Neuronal stem cell (in vitro differentiated cells): ENCODE results near the gene TRA2A. TPM values are rescaled to one million over a fixed set of nuclear protein-coding genes. Genes with fewer than 3 reads are reported as not detected.

ENCODE experiments used
- DNase-seq: peaks from one replicate; pipeline ENCODE4 v3.0.0-alpha.2; 2013; ENCODE audit warnings: low spot score
- H2AFZ ChIP-seq: one replicate; pipeline ENCODE4 v1.6.1; 2013; ENCODE audit warnings: mild to moderate bottlenecking, low read length, inconsistent platforms
- H2AK5ac ChIP-seq: 2 replicates; pipeline ENCODE4 v1.6.1; 2013; ENCODE audit warnings: low read depth, mild to moderate bottlenecking, inconsistent platforms, low read length, moderate library complexity, mixed read lengths
- H2BK120ac ChIP-seq: 2 replicates; pipeline ENCODE4 v1.6.1; 2013; ENCODE audit warnings: low read depth, mild to moderate bottlenecking, inconsistent platforms, low read length, moderate library complexity, mixed read lengths
- H2BK12ac ChIP-seq: one replicate; pipeline ENCODE4 v1.6.1; 2013; ENCODE audit warnings: low read length, inconsistent platforms
- H2BK15ac ChIP-seq: 2 replicates; pipeline ENCODE4 v1.6.1; 2013; ENCODE audit warnings: mild to moderate bottlenecking, low read length, inconsistent platforms, mixed read lengths
- H2BK5ac ChIP-seq: one replicate; pipeline ENCODE4 v1.6.1; 2013; ENCODE audit warnings: inconsistent platforms, mild to moderate bottlenecking, low read length, moderate library complexity
- H3K14ac ChIP-seq: one replicate; pipeline ENCODE4 v1.6.1; 2013; ENCODE audit warnings: low read length, inconsistent platforms
- H3K18ac ChIP-seq: 2 replicates; pipeline ENCODE4 v1.6.1; 2013; ENCODE audit warnings: low read length, inconsistent platforms
- H3K23ac ChIP-seq: 2 replicates; pipeline ENCODE4 v1.6.1; 2013; ENCODE audit warnings: low read depth, mild to moderate bottlenecking, mixed read lengths, low read length, inconsistent platforms; ENCODE audit not compliant: poor library complexity
- H3K27ac ChIP-seq: replicated peaks from 3 replicates; pipeline ENCODE4 v1.5.1; 2013; ENCODE audit warnings: low read length, inconsistent platforms
- H3K27me3 ChIP-seq, 3 experiments: 2 replicates each; pipeline ENCODE4 v1.6.1; 2013; ENCODE audit warnings: low read length in 3 of 3, mild to moderate bottlenecking in 2 of 3, inconsistent platforms in 1 of 3, low read depth in 1 of 3, mixed read lengths in 1 of 3, moderate library complexity in 1 of 3; ENCODE audit not compliant: control insufficient read depth in 3 of 3, insufficient read depth in 3 of 3
- H3K36me3 ChIP-seq, 2 donors: replicated peaks in 1 of 2; 2 replicates each; pipeline ENCODE4 v1.6.1; 2013; ENCODE audit warnings: low read length in 2 of 2; ENCODE audit not compliant: control insufficient read depth in 2 of 2, insufficient read depth in 2 of 2
- H3K4ac ChIP-seq: 2 replicates; pipeline ENCODE4 v1.6.1; 2013; ENCODE audit warnings: inconsistent platforms, mild to moderate bottlenecking, low read length, moderate library complexity
- H3K4me1 ChIP-seq, 2 donors: 1 replicate in 1 of 2; 2 replicates in 1 of 2; pipeline ENCODE4 v1.6.1; 2013; ENCODE audit warnings: low read length in 2 of 2, low read depth in 1 of 2; ENCODE audit not compliant: control insufficient read depth in 2 of 2, insufficient read depth in 1 of 2
- H3K4me2 ChIP-seq: one replicate; pipeline ENCODE4 v1.6.1; 2013; ENCODE audit warnings: mild to moderate bottlenecking, low read length, inconsistent platforms; ENCODE audit not compliant: insufficient read depth, poor library complexity, severe bottlenecking
- H3K4me3 ChIP-seq, 2 donors: 2 replicates each; pipeline ENCODE4 v1.5.1; 2013; ENCODE audit warnings: low read length in 2 of 2, mild to moderate bottlenecking in 2 of 2, inconsistent platforms in 1 of 2, moderate library complexity in 1 of 2
- H3K79me1 ChIP-seq: one replicate; pipeline ENCODE4 v1.6.1; 2013; ENCODE audit warnings: low read depth, mild to moderate bottlenecking, inconsistent platforms, low read length, moderate library complexity
- H3K9ac ChIP-seq: one replicate; pipeline ENCODE4 v1.6.1; 2013; ENCODE audit warnings: mild to moderate bottlenecking, low read depth, low read length, inconsistent platforms; ENCODE audit not compliant: poor library complexity
- H3K9me3 ChIP-seq, 2 donors: replicated peaks in 1 of 2; 2 replicates each; pipeline versions ENCODE3 to v1.6.1; 2013; ENCODE audit warnings: low read length in 2 of 2, mild to moderate bottlenecking in 2 of 2, inconsistent platforms in 1 of 2, low read depth in 1 of 2, mixed read lengths in 1 of 2, moderate library complexity in 1 of 2; ENCODE audit not compliant: control insufficient read depth in 2 of 2, insufficient read depth in 1 of 2
- H4K8ac ChIP-seq: one replicate; pipeline ENCODE4 v1.6.1; 2013; ENCODE audit warnings: low read depth, mild to moderate bottlenecking, inconsistent platforms, low read length, moderate library complexity
- H4K91ac ChIP-seq: one replicate; pipeline ENCODE4 v1.6.1; 2013; ENCODE audit warnings: low read length, low read depth, mild to moderate bottlenecking, inconsistent platforms; ENCODE audit not compliant: poor library complexity
- WGBS, 2 donors: extraction: QIAGEN DNeasy Blood & Tissue Kit; methylation state at CpG; one replicate each; pipeline ENCODE4 v1.1.7; 2013; ENCODE audit warnings: missing lambda C conversion rate in 2 of 2, mixed read lengths in 1 of 2; ENCODE audit not compliant: insufficient read length in 2 of 2, insufficient replicate concordance in 1 of 2; ENCODE audit errors: extremely low coverage in 2 of 2; 5-methylcytosine and 5-hydroxymethylcytosine counted together
- small RNA-seq: library from polyadenylated mRNA; stranded (forward); fragments of <200 nt; extraction: miRNeasy Mini kit (QIAGEN cat#:217004); gene quantifications from one replicate; pipeline ENCODE3, GENCODE V24; 2013; ENCODE audit not compliant: insufficient read depth

Gene TRA2A

DNA sequence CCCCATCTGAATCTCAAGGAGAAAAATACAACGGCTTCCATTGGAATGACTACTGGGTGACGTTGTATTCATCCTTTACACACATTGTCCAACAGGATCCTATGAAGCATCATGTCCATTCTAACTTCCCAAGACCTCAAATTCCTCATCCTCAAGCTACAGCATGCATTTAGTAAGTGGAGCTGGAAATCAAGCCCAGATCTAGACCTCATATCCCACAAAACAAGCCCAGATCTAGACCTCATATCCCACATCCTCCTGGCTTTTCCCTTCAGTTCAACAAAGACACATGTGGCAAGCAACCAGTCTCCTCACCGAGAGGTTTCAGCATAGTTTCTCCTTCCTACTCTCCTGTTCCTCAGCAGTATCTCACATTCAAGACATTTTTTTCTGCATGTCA lies 73.7 kb downstream of the TRA2A start:
- Histone ChIP-seq H2BK120ac (no peak overlapping the region), H2AFZ (no peak overlapping the region), H3K4ac (no peak overlapping the region), H3K4me1 (peaks cover 0 to 2% of the 10 kb centered on the region in 2 donors), H3K9me3 (peaks cover 0 to 10% of the 10 kb centered on the region in 2 donors), H4K91ac (no peak overlapping the region), H3K27ac (no peak overlapping the region), H3K79me1 (no peaks in the 10 kb centered on the region), H3K18ac (no peak overlapping the region), H2BK15ac (no peak overlapping the region), H3K14ac (no peak overlapping the region), H2BK12ac (no peak overlapping the region), H3K4me3 (no peak overlapping the region), H2AK5ac (no peak overlapping the region), H3K9ac (no peak overlapping the region), H3K4me2 (no peak overlapping the region), H4K8ac (no peak overlapping the region), H2BK5ac (no peak overlapping the region), H3K27me3 (no peaks in the 10 kb centered on the region), H3K23ac (no peak overlapping the region), H3K36me3 (peaks cover 5 to 97% of the 10 kb centered on the region in 2 donors)
- WGBS, 2 donors, result no CpG with 5 or more reads among the region's 3 CpGs
- no peak for DNase-seq

GRCh38 chr7:23456093-23456492 lies 75.7 kb downstream of the TRA2A start:
- H4K91ac ChIP-seq, result no peak overlapping the region
- H3K9ac ChIP-seq, result no peak overlapping the region
- no peak overlapping the region for H2BK120ac ChIP-seq
- H4K8ac ChIP-seq, result no peak overlapping the region
- no peak overlapping the region for H3K27ac ChIP-seq
- H3K27me3 ChIP-seq, result no peaks in the 10 kb centered on the region
- H2AK5ac ChIP-seq, result no peak overlapping the region
- peaks cover 6 to 93% of the 10 kb centered on the region in 2 donors for H3K36me3 ChIP-seq
- no CpG with 5 or more reads among the region's 3 CpGs for WGBS, 2 donors
- H2BK5ac ChIP-seq, result no peak overlapping the region
- H3K9me3 ChIP-seq, result peaks cover 0 to 2% of the 10 kb centered on the region in 2 donors
- peaks cover 0 to 2% of the 10 kb centered on the region in 2 donors for H3K4me1 ChIP-seq
- H2AFZ ChIP-seq, result no peak overlapping the region
- no peak for DNase-seq
- H3K18ac ChIP-seq, result no peak overlapping the region
- no peak overlapping the region for H3K23ac ChIP-seq
- H3K4me2 ChIP-seq, result no peak overlapping the region
- H2BK15ac ChIP-seq, result no peak overlapping the region
- no peak overlapping the region for H2BK12ac ChIP-seq
- H3K4me3 ChIP-seq, result no peak overlapping the region
- H3K79me1 ChIP-seq, result peaks cover 2% of the 10 kb centered on the region
- H3K4ac ChIP-seq, result no peak overlapping the region
- no peak overlapping the region for H3K14ac ChIP-seq

DNA sequence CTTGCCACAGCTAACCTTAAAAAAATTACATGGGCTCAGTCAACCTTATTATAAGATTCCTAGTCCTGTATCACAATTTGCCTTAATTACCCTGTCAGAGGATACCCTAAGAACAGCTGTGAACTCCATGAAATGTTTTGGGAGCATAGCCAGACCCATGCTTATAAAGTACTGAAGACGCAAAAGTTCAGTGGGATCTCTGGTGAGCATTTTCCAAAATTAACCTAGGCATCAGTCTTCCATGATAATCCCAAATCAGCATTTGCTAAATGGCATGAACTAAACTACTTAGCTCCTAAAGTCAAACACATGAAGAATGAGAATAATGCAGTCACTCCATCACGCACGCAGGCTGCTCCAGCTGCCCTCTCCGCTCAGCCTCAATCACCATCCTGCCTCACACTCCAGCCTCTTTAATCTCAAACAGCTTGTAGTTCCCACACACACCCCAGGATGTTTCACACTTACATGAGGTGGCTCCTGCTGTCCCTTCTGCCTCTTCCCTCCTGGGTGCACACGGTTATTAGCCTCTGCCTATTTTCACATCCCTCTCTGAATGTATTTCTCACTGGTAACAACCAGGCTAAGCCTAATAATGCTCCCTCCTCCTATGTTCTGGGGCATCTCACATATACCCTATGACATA lies 76.8 kb downstream of the TRA2A start:
- Histone ChIP-seq H3K4me2 (no peak overlapping the region), H2BK120ac (no peak overlapping the region), H2BK15ac (no peak overlapping the region), H3K14ac (no peak overlapping the region), H2AFZ (no peak overlapping the region), H3K9me3 (no peaks in the 10 kb centered on the region), H3K4me1 (peaks cover 0 to 2% of the 10 kb centered on the region in 2 donors), H4K91ac (no peak overlapping the region), H3K27ac (no peak overlapping the region), H3K79me1 (peaks cover 2% of the 10 kb centered on the region), H3K4ac (no peak overlapping the region), H3K36me3 (peaks cover 5 to 93% of the 10 kb centered on the region in 2 donors), H2BK5ac (no peak overlapping the region), H2BK12ac (no peak overlapping the region), H3K18ac (no peak overlapping the region), H3K4me3 (no peak overlapping the region), H4K8ac (no peak overlapping the region), H3K23ac (no peak overlapping the region), H3K27me3 (no peaks in the 10 kb centered on the region), H3K9ac (no peak overlapping the region), H2AK5ac (no peak overlapping the region)
- DNase-seq, result no peak
- WGBS, 2 donors, result no CpG with 5 or more reads among the region's 5 CpGs

Small RNAs within 50 kb of the gene (small RNA-seq; reads per million reads assigned to genes)
- gene AC079780.1 (1.2 reads per million), gene RF00019 (not detected)
